Hepatocyte (in vitro differentiated cells): ENCODE results near the gene CEL.

Experiments
- CTCF ChIP-seq: fragments of 200-600 bp; sonication (generic); IDR thresholded peaks from 2 replicates; pipeline ENCODE4 v1.5.1; 2016; ENCODE audit warnings: antibody characterized with exemption, mild to moderate bottlenecking; ENCODE audit not compliant: poor library complexity
- EZH2 ChIP-seq: fragments of 200-600 bp; sonication (generic); IDR thresholded peaks from 2 replicates; pipeline ENCODE4 v1.6.1; 2016; ENCODE audit warnings: antibody characterized with exemption, mild to moderate bottlenecking, borderline replicate concordance

DNA sequence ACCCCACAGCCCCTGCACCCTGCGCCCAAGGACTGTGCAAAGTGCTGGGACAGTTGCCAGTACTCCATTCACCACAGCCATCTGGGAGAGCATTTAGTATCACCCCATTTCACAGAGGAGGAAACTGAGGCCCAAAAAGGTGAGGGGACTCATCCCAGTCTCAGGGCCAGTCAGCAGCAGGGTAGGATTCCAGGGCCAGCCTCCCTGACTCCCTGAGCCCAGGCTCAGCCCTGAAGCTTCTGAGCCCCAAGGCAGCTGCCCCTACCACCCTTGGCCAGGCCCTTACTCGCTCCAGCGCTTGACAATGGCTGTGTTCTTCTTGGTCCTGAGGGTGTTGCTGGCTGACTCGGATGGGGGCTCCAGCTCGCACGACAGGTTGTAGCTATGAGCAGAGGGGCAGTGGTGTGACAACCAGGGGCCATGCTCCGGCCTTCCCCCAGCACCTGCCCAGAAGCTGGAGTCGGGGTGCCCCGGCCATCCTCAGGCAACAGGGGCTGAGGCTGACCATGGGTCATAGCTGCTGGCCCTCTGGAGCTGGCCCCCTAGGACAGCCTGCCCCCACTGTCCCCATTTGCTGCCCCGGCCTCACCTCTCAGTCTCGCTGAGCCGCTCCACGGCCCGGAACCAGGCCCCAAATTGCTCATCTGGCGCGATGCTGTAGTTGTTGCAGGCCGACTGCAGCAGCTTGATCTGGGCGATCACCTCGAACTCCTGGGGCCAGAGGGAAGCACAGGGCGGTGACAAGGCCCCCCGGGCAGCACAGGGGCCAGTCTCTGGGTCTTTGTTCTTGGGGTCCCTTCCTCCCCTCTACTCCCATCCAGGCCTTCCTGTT lies 40.6 kb downstream of the CEL start:
- TF ChIP-seq CTCF (no peak), EZH2 (no peak)
